GM12801 (cell line): ENCODE data around the gene AP1S1.

Source experiments
- CTCF ChIP-seq: IDR thresholded peaks from one replicate; pipeline ENCODE4 v1.5.1; 2011; ENCODE audit warnings: control low read depth; ENCODE audit not compliant: insufficient read length; ENCODE audit errors: extremely low read depth

AP1S1 gene

GRCh38 chr7:101127460-101128039, 26.7 kb upstream of the AP1S1 start:
- no peak for TF ChIP-seq CTCF

- TF ChIP-seq CTCF: no peak
Measured at GRCh38 chr7:101128040-101128834, 26.0 kb upstream of the AP1S1 start.

- TF ChIP-seq CTCF: no peak
Measured at GRCh38 chr7:101129603-101130117, 24.6 kb upstream of the AP1S1 start.

- TF ChIP-seq CTCF: no peak
Measured at GRCh38 chr7:101133621-101134398, 20.5 kb upstream of the AP1S1 start.

GRCh38 chr7:101134399-101134980, 19.8 kb upstream of the AP1S1 start:
- TF ChIP-seq CTCF: no peak

GRCh38 chr7:101137651-101138212, 16.5 kb upstream of the AP1S1 start:
- no peak for TF ChIP-seq CTCF
